GM04504 (cell line): Measurements from ENCODE around the gene GOLGA8T.
"Not testable (repeated sequence)": the region's sequence is repeated elsewhere in the genome, so short reads cannot be mapped to it uniquely, and the experiment has no call there.

ENCODE experiments used
- DNase-seq: peaks from one replicate; pipeline ENCODE4 v3.0.0-alpha.2; 2012; ENCODE audit warnings: low read depth

The GOLGA8T gene

DNA sequence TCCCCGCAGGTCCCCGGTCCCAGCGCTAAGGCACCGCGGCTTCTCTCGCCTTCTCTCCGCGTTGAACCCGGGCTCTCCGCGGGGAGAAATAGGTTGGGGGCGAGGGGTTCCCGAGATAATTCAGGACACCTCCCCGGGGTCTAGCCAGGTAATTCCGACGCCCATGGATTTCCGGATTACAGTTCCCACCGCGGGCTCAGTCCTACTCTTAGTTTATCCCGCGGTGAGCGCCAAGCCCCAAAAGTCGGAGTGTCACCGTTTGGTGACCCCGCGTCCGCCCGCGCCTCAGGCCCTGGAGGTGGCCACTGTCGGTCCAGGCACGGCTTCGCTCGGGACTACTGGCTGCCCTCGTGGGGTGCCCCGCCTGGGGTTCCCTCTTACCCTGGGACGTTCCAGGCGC is 56.8 kb downstream of the GOLGA8T start:
- not testable (repeated sequence) for DNase-seq

DNA sequence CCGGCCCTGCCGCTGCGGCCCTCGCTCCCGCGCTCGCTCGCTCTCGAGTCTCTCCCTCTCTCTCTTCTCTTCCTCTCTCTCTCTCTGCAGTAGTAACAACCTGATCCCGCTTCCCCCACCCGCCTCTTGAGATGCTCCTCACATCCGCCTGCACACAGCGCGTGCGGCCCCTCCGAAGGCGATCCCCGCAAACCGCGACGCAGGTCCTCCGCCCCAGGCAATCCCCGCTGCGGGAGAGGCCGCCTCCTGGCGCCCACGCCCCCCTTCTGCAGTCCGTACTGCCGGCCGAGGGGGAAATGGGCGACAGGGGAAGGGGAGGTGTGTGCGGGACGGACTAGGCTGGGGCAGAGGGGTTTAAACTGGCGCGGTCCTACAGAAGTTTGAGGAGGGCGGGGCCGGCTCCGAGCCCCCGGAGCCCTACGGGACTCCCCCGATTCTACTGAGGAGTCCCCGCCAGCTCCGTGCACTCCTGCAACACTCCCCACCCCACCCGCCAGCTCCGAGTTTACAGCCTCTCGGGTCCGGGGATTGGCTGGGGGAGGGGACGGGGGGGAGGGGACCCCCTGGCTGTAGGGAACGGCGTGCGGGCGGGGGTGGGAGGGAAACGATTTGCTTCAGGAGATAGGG is 57.4 kb downstream of the GOLGA8T start:
- DNase-seq, result not testable (repeated sequence)

DNA sequence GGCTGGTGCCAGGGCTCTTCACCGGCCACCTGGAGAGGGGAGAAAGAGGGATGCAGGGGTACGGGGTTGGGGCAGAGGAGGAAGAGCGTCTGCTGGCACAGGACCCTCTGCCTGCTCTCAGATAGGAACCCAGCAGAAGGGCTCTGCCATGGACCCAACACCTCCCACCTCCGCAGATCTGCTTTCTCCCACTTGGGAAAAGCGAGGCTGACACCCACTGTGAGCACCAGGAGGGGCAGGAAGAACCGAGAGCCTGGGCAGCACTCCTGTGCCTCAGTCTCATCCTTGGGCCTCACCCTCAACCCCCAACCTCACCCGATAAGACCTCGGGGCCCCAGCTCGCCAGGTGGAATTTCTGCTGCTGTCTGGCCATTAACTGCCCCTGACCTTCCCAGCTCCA is 58.0 kb downstream of the GOLGA8T start:
- not testable (repeated sequence) for DNase-seq
